GM19025 (cell line): ENCODE results near the gene SUMO1.

Experiments used
- ATAC-seq: cut with Tn5 transposase; IDR thresholded peaks from one replicate; pipeline ENCODE4 v1.9.1; 2021; ENCODE audit warnings: mild to moderate bottlenecking, low read depth, moderate library complexity; ENCODE audit not compliant: unreplicated experiment

The SUMO1 gene

GRCh38 chr2:202201220-202202160 is 36.9 kb downstream of the SUMO1 start:
- no peak for ATAC-seq

- no peak for ATAC-seq
Measured at GRCh38 chr2:202196727-202197126, 41.7 kb downstream of the SUMO1 start.

GRCh38 chr2:202194418-202194817 is 44.0 kb downstream of the SUMO1 start:
- ATAC-seq, result no peak

DNA sequence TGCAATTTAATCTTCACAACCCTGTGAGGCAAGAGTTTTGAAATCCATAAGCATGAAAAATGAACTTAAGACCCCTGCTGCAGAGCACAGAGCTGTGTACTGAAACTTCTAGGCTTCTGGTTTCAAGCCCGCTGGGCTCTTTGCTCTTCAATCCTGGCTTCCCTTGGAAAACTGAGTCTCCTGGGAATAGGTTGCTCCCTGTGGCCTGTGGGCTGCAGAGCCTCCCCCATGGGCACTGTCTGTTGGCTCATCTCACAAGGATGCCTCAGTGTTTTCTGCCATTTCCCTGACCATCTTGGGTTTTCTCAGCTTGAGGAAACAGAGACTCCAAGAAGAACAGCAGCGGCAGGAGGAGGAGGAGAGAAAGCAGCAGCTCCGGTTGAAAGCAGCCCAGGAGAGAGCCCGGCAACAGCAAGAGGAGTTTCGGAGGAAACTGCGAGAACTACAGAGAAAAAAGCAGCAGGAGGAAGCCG is 44.5 kb downstream of the SUMO1 start:
- ATAC-seq, result no peak

DNA sequence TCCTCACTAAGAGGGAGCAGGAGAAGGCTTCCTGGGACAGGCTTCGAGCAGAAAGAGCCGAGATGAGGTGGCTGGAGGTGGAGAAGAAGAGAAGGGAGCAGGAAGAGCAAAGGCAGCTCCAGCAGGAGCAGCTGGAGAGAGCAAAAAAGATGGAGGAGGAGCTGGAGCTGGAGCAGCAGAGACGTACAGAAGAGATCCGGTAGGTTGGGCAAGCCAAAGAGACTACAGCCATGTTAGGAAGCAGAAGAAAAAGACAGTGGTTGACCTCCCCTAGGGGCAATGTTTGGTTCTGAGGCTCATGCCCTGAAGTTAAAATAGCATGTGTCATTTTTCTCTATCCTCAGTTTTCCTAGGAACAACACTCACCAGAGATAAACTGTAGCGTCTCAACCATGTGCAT is 45.1 kb downstream of the SUMO1 start:
- ATAC-seq, result no peak

- ATAC-seq, result no peak
Measured at GRCh38 chr2:202187570-202187969, 50.8 kb downstream of the SUMO1 start.

DNA sequence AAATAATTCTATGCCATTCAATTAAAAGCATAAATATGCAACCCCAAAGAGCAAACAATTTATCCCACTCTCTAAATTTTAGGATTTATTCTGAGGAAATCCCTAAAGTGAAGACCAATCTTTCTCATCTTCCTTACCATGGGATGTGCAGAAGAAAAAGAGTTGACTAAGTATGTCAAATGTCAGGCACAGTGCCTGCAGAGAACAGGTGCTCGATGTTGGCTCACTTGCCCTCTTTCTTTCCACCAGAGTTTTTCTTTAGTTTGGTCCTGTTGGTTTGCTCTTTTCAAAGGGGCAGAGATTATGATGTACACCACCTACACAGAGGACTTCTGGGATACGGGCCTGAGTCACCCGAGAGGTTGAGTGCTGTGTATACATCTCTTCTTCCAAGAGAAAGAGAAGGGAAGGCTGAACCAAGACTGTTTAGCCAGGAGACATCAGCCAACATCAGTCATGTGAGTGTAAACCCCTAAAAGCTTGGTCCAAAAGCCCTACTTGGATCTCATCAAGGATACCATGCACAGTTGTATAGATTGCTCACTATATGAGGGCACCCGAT is 51.7 kb downstream of the SUMO1 start:
- no peak for ATAC-seq

- ATAC-seq, result no peak
Measured at GRCh38 chr2:202185156-202185555, 53.2 kb downstream of the SUMO1 start.

DNA sequence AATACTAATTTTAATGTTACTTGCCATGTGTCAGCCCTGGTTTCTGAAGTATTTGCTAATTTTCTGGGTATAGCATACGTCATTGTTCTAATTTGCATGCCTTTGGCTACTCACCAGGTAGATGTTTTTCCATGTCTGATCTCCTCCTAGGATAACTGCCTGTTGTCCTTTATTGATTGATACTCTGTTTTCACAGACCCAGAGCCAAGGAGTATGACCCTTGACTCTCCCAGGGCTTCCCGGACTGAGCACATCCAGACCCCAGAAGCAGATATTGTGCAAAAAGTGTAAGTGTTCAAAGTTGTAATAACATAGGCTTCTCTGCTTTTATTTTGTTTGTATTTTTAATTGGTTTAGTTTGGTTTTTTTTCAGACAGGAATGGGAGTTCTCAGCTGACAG is 53.8 kb downstream of the SUMO1 start:
- ATAC-seq, result no peak

GRCh38 chr2:202178346-202178958 is 59.9 kb downstream of the SUMO1 start:
- ATAC-seq, result no peak

- ATAC-seq, result peak; percentile 87
Measured at GRCh38 chr2:202172439-202173211, 65.8 kb downstream of the SUMO1 start.

DNA sequence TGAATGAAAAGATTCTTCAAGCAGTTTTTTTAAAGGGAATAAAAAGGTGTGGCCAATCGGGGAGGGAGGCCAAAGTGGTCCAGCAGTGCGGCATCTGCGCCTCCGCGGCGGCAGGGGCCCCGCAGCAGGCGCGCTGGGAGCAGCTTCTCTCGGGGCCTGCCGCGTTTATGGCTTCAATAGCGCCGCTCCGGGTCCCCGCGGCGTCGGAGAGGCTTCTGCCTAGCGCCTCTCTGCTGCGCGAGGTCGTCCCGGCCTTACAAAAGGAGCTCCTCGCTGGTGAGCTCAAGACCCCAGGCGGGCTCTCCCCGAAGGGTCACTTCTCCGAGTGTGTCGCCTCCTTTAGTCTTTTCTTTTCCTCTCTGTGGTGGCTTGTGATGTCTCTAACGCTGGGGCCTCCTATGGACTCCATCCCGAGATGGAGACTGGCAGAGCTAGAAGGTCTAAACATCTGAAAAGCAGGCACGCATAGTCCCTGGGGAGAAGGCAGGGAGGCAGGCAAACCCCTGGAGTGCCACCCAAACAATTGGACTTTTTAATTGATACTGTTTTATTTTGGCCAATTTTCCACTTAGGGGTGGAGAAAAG is 67.1 kb downstream of the SUMO1 start:
- ATAC-seq, result no peak

- ATAC-seq, result no peak
Measured at GRCh38 chr2:202169832-202170424, 68.5 kb downstream of the SUMO1 start.

DNA sequence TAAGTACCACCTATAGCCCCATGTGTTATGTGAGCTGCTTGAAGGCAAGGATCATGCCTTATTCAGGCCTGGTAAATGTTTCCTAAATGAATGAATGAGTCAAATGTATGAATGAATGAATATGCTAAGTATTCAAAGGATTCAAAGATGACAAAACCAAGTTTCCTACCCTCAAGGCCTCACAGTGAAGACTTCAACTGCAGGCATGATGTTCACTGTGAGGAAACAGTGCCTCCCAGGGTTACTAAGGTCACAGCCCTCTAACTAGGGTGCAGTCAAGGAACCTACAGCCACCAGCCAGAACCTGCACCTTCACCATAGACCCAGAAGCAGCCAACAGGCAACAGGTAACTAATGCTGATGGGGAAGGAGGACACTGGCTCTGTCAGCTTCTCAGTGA is 69.3 kb downstream of the SUMO1 start:
- ATAC-seq, result no peak

DNA sequence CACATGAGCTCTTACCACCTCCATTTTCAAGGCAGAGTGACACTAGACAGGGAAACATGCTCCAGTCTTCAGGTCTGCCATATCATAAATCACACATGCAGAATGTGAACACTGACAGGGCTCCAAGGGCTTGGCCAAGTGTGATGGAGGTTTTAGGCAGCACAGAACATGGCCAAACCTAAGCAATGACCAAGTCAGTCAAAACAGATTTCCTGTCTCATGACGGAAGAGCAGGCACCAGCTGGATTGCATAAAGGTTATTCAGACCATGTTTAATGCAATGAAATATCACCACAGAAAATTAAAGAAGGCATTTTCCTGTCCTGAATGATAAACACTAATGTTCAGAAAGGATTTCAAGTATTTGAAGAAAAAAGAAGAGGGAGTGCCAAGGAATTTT is 72.5 kb downstream of the SUMO1 start:
- ATAC-seq, result no peak

DNA sequence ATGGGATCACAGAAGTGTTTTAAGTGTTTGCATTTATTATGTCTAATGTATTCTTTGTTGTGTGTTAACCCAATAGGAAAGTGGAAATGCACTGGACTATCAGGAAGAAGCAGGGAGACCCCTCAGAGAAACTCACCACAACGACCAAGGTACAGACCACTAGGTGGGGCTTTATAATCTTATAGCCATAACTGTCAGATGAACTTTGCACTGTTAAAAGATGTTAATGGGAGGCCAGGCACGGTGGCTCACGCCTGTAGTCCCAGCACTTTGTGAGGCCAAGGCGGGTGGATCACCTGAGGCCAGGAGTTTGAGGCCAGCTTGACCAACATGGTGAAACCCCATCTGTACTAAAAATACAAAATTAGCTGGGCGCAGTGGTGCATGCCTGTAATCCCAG is 73.2 kb downstream of the SUMO1 start:
- no peak for ATAC-seq

DNA sequence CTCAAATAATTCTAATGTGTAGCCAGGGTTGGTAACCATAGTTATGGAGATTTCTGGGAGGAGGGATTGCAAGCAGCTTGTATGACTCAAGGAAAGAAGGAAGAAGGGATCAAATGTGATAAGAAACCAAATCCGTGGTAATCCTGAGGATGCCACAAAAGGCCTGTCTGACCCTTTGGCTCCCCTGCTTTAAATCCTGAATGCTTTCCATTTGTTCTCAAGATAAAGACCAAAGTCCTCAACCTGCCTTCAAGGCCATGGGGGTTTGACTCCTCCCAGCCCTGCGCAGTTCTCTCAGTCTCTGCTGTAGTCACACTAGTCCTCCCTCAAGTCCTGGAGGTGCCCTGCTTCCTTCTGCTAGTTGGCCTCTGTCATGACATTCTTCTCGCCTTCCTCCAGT is 74.0 kb downstream of the SUMO1 start:
- ATAC-seq, result no peak

GRCh38 chr2:202161151-202161835 is 77.1 kb downstream of the SUMO1 start:
- ATAC-seq, result no peak

GRCh38 chr2:202158796-202159195 is 79.6 kb downstream of the SUMO1 start:
- no peak for ATAC-seq
